Mononuclear cell (primary cell): ENCODE measurements around the gene IGF1R. TPM values are rescaled to one million over a fixed set of nuclear protein-coding genes. Genes with fewer than 3 reads are reported as not detected.

Experiments used
- H3K27me3 ChIP-seq: 2 replicates; pipeline ENCODE4 v1.6.0; 2011; ENCODE audit warnings: low read length, control low read depth; ENCODE audit not compliant: insufficient read depth
- H3K4me1 ChIP-seq: 2 replicates; pipeline ENCODE4 v1.5.1; 2011; ENCODE audit warnings: mild to moderate bottlenecking, low read length, control low read depth; ENCODE audit not compliant: insufficient read depth
- H3K4me3 ChIP-seq: 2 replicates; pipeline ENCODE4 v1.5.1; 2011; ENCODE audit warnings: mild to moderate bottlenecking, low read length, moderate library complexity
- H3K9me3 ChIP-seq: 2 replicates; pipeline ENCODE4 v1.5.1; 2011; ENCODE audit warnings: low read depth, mild to moderate bottlenecking, control low read depth, low read length
- total RNA-seq: library from RNA; depleted of rRNA; stranded (reverse); fragments of >200 nt; gene quantifications from one replicate; pipeline ENCODE4 v1.2.3, GENCODE V29; 2012

Gene IGF1R
- total RNA-seq, 1 donor: 23.5 TPM

DNA sequence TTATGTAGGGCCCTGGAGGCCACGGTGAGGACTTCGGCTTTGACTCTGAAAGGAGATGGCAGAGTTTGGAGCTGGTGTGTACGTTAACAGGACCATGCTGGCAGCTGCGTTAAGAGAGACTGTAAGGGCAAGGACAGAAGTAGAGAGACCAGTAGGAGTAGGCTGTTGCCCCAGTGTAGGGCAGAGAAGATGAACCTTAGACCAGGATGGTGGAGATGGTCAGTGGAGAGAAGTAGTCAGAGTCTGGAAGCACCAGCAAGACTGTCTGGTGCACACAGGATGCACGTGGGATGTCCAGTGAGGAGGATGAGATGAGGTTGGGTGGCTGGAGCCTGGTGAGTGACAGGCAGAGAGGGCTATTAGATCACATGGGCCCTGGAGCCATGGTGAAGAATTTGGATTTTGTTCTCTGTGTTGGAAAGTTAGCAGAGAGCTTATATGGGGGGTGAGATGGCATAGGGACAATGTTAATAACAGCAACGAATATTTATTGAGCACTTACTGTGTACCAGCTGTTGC, 150.1 kb downstream of the IGF1R start:
- no peaks in the 10 kb centered on the region for H3K9me3 ChIP-seq
- no peaks in the 10 kb centered on the region for H3K27me3 ChIP-seq
- no peak overlapping the region for H3K4me3 ChIP-seq
- peaks cover 36% of the 10 kb centered on the region for H3K4me1 ChIP-seq

DNA sequence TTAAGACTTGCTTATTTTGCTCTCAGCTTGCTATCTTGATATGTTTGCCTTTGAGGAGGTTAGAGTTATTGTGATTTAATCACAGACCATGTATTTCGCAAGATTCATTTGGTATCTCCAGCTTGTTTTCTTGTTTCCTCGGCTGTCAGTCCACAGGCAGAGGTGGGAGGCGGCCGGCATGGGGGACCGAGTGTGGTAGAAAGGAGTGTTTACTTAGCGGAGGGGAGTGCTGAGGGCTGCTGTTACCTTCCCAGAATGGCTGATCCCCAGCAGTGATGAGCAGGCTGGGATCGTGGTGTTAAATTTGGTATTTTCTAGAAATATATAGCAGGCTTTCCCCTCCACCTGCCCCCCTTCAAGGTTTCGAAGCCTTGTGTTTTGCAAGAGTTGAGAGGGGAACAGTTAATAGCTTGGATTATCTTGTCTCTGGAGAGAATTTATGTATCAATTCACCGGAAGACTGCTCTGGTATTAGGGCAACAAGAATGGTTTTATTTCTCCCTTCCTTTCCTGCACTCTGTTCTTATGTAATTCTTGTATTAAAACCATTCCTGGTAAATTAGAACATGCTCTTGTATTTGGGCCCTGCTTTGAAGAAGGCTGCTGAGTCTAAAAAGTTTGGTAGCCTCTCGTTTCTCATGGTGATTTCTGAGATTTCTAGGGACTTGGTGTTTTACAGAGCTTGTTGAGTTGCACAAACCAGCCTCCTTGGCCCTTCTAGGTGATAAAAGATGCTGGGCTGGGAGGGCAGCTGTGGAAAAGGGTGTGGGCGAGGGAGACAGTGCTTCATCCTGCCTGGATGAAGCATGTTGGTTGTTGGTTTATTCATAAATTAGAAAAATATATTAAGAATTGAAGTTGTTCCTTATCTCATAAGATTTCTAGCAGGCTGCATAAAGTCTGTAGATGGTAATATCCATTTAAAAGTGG, 151.4 kb downstream of the IGF1R start:
- Histone ChIP-seq H3K9me3 (no peaks in the 10 kb centered on the region), H3K4me3 (no peak overlapping the region), H3K27me3 (no peaks in the 10 kb centered on the region), H3K4me1 (peaks cover 36% of the 10 kb centered on the region)

DNA sequence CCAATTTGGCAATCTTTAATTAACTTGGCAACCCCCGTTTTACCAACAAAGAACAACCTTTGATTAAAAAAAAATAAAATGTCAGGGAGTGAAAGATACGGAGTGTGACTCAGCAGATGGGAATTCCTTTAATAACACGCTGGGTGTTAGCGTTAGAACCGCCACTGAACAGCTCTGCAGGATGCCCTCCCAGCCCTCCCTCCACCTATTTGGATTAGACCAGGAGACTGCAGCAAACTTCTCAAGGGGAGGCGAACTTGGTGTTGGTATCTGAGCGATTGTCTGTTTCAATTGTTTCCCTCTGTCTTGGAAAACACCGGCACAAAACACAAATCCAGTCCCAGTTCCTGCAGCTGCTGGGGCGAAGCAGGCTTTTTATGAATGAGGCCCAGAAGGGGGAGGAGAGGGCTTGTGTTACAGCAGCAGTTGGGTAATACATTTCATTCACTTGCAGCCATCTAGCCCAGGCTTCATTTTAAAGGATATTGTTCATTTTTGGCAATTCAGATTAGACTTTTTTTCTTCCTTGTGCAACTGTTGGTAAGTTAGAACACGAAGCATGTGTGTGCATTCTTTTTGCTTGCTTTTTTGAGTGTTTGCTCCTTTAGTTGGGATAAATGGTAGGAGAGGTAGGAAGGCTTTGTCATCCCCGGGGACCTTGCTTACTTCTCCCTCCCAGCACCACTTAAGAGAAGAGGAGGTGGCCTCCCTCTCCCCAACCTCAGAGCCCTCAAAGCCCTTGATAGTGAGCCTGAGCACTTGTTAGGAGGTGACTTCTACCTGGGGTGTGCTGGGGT, 152.3 kb downstream of the IGF1R start:
- Histone ChIP-seq H3K4me3 (no peak overlapping the region), H3K4me1 (peaks cover 36% of the 10 kb centered on the region), H3K9me3 (no peaks in the 10 kb centered on the region), H3K27me3 (no peaks in the 10 kb centered on the region)

DNA sequence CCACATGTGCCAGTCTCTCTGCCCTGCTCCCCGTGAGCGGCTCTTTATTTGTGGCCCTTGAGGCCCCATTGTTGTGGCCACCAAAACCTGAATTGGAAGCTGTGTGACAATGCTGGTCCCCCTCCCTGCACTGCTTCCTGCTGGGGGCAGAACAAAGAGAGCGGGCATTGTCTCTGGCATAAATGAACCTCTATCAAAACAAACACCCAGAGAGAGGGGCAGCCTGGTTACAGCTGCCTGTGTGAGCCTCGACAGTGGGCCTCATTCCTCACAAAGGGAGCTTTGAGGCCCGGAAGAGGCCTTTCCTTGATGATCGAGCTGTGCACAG, 152.9 kb downstream of the IGF1R start:
- H3K4me1 ChIP-seq: peaks cover 36% of the 10 kb centered on the region
- no peaks in the 10 kb centered on the region for H3K9me3 ChIP-seq
- H3K27me3 ChIP-seq: no peaks in the 10 kb centered on the region
- H3K4me3 ChIP-seq: no peak overlapping the region

DNA sequence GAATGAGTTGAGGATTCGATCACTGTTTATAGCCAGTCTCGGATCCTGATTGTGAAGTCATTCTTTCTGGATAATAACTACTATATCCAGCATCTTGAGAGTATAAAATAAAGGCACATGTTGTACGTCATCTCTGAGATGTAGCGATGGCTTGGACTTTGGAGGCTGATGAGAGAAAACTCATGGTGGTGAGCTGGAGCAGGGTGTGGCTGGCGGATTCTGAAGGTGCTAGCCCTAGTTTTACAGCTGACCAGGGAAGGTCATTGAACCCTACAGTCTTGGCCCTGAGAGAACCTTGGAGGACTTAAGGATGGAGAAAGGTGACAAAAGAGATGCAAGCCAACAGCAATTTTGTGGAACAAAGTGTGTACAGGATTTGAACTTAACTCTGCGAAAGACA, 153.8 kb downstream of the IGF1R start:
- Histone ChIP-seq H3K9me3 (no peaks in the 10 kb centered on the region), H3K4me3 (no peak overlapping the region), H3K27me3 (no peaks in the 10 kb centered on the region), H3K4me1 (peaks cover 39% of the 10 kb centered on the region)

DNA sequence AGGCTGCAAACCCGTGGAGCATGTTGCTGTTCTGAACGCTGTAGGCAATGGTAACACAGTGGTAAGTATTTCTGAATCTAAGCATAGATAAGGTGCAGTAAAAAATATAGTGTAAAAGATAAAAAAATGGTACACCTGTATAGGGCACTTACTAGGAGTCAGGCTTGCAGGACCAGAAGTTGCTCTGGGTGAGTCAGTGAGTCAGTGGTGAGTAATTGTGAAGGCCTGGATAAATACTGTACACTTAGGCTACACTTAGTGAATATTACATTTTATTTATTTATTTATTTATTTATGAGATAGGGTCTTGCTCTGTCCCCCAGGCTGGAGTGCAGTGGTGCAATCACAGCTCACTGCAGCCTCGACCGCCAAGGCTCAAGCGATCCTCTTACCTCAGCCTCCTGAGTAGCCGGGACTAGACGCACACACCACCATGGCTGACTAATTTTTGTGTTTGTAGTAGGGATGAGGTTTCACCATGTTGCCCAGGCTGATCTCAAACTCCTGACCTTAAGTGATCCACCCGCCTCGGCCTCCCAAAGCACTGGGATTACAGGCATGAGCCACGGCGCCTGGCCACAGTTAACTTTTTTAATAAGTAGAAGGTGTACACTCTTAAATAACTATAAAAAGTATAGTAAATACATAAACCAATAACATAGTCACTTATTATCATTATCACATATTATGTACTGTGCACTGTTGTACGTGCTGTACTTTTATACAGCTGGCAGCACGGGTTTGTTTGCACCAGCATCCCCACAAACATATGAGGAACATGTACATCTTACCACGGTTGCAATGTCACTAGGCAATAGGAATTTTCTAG, 155.1 kb downstream of the IGF1R start:
- no peaks in the 10 kb centered on the region for H3K9me3 ChIP-seq
- H3K4me3 ChIP-seq: no peak overlapping the region
- no peaks in the 10 kb centered on the region for H3K27me3 ChIP-seq
- H3K4me1 ChIP-seq: peaks cover 42% of the 10 kb centered on the region

DNA sequence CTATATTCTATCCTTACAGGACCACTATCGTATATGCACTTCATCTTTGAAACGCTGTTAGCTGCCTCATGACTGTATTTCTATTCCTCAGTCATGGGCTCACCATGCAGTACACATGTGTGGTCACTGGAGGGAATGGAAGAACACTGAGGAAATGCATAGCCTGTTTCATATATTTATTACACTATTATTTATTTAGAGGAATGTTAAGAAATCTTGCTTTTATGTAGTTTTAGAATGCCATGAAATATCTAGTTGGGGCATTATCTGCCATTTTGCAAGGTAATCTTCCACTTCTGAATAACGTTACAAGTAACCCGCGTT, 155.7 kb downstream of the IGF1R start:
- Histone ChIP-seq H3K4me3 (no peak overlapping the region), H3K4me1 (peaks cover 36% of the 10 kb centered on the region), H3K9me3 (no peaks in the 10 kb centered on the region), H3K27me3 (no peaks in the 10 kb centered on the region)

DNA sequence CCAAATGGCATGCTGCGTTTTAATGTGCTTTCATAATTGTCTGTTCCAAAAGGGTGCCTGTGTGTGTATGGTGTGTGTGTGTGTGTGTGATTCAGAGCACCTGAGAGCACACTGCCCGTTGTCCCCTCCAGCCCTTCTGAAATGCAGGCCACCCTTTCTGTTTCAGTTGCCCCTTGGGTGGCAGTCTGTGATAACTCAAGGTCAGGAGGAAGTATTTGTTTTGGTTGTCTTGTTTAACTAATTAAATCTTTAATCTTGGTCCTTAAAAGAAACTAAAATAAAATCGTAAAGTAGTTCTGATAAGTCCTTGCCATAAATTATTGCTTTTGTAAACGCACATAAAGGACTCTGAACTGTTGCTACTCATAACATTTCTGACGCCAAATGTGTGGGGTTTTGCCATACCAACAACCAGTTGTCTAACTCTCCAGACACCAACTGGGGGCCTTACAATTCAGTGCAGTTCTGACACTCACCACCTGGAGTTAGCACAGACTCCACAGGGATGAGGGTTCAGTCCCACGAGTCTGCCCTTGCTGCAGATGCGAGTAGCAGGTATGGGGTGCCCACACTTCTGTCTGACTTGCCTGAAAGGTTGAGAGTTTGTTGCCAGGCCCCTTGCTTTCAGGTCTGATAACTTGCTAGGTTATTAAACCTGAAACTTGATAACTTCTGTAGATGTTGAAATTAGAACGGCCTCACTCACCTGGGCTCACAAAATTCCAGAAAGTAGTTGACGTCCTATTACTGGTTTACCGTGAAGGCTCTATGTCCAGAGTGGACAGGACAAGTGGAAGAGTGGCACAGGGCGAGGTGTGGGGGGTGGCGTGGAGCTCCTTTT, 157.3 kb downstream of the IGF1R start:
- H3K4me1 ChIP-seq: peaks cover 20% of the 10 kb centered on the region
- no peak overlapping the region for H3K4me3 ChIP-seq
- no peaks in the 10 kb centered on the region for H3K9me3 ChIP-seq
- no peaks in the 10 kb centered on the region for H3K27me3 ChIP-seq

DNA sequence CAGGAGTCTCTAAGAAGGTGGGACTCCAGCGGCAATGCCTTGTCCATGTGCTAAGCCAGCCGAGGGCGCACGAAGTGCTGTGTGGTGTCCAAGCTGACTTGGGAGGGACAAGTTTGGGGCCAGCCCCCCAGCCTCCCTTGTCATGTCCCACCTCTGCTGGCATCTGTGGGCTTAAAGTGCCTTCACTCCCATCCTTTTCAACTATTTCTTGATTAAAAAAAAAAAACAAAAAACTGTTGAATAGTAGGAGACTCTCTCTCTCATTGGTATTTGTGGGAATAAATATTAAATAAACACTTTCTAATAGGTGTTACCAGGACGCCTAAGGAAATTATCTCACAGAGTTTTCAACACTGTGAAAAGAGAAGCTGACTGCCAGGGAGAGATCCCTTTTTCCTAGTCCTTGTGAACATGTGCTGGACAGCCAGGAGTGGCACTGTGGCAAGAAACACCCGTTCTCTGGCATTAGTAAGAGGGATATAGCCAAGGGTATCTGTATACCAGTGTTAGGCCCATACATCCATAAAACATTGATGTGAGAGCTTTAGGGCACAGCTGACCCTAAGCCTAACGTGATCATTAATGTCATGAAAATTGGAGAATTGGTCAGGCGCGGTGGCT, 158.0 kb downstream of the IGF1R start:
- H3K4me3 ChIP-seq: no peak overlapping the region
- H3K27me3 ChIP-seq: no peaks in the 10 kb centered on the region
- H3K9me3 ChIP-seq: no peaks in the 10 kb centered on the region
- H3K4me1 ChIP-seq: peaks cover 13% of the 10 kb centered on the region

DNA sequence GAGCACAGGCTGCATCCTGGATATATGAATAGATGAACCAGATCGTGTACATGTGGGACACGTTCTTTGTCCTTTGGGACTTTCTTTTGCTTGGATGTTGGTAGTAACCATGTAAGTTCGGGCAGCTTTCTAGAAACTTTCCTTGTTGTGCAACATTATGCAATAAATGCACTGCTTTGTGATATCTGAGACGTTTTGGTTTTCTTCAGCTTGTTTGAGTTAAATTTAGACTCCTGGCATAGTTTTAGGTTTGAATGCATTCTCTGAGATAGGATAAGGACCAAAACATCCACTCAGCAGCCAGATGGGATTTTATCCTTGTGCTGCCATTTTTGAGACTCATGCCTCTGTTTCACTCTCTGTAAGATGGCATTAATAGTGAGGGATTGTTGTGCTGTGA, 158.9 kb downstream of the IGF1R start:
- no peaks in the 10 kb centered on the region for H3K9me3 ChIP-seq
- no peak overlapping the region for H3K4me3 ChIP-seq
- no peaks in the 10 kb centered on the region for H3K27me3 ChIP-seq
- H3K4me1 ChIP-seq: peaks cover 7% of the 10 kb centered on the region

DNA sequence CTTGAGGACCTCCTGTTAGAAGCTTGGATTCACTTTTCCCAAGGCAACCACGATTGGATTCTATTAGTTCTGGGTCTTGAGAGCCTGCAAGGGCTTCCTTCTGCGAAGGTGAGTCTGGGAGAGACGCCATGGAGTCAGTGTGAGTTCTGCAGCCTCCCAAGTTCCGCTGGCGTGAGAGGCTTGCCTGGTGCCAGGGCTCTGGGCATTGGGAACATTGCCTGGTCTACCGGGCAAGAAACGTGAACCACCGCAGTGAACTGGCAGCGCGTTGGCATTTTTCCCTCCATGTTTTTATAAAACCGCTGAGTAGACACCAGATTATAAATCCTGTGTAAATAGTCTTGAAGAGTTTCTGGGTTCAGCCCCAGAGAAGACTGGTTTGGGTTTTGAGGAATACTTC, 160.9 kb downstream of the IGF1R start:
- no peaks in the 10 kb centered on the region for H3K27me3 ChIP-seq
- H3K9me3 ChIP-seq: no peaks in the 10 kb centered on the region
- H3K4me1 ChIP-seq: peaks cover 7% of the 10 kb centered on the region

DNA sequence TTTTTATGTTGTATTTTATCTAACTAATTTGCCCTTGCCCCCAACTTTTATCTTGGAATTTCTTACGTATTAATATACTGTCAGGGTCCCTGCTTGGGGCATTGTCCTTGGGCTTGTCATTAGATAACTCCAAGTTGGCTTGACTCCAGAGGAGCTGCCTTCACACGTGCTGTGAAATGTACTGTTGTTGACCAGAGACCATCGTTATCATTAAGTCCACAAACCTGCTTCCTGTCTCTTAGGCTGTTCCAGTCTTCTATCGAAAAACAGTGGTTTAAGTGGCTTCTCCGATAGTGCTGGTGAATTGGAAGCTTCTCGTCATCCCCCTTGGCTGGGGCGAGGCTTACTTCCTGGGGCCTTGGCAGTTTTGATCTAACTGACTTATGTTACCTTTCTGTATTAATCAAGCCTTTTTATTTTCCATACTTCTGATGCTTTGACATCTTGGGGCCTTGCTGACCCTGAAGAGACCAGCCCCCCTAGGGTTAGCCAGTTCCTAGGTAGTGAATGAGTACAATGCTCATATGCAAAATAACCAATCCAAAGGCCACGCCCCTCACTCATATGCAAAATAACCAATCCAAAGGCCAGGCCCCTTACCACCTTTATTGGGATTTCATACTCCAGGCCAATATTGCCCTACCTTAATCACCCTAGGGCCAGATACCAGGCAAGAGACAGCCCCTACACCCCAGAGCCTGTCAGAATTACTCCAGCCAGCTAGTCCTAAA, 164.5 kb downstream of the IGF1R start:
- Histone ChIP-seq H3K4me1 (no peaks in the 10 kb centered on the region), H3K4me3 (no peak overlapping the region), H3K27me3 (no peaks in the 10 kb centered on the region), H3K9me3 (no peaks in the 10 kb centered on the region)

More for the DNA sequence above, 160.9 kb downstream of the IGF1R start:
- H3K4me3 ChIP-seq: no peak overlapping the region

DNA sequence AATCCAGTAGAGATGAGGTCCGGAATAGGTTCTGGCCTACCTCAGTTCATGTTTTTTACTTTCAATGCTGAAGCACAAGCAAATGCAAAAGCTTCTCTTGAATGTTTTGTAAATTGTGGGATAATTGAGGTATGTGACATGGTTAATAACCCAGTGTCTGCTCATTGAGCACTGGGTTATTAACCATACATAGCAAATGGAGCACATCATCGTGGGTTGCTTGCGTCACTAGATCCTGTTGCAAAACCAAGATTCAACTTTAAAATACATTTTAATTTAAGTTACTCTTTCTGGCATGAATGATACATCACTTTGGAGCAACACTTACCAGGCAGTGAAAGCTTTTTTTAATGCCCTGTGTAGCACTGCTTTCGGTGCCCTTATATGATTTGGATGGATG, 165.6 kb downstream of the IGF1R start:
- Histone ChIP-seq H3K27me3 (no peaks in the 10 kb centered on the region), H3K4me1 (no peaks in the 10 kb centered on the region), H3K9me3 (no peaks in the 10 kb centered on the region), H3K4me3 (no peak overlapping the region)
